ENCODE measurements around the gene SLFN14. TPM values are rescaled to one million over a fixed set of nuclear protein-coding genes. Genes with fewer than 3 reads are reported as not detected.

SLFN14 gene
- total and polyA plus RNA-seq, 3 donors from 2014 or later, result 0.30 to 0.55 (median 0.37) TPM

DNA sequence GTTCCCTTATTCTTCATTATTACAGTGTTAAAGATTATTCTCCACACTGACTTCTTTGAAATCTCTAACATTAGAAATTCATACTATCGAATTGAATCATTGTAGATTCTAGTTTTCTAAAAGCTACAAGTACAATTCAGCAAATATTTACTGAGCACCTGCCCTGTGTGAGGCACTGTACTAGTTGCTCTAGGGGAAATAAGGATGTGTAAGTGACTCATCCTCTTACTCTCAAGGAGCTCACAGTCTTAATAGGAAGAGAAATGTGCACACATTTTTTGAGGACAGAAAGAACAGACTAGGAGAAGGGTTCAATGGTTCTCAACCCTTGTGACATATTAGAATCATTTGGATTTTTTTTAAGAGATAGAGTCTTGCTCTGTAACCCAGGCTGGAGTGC, 15.5 kb downstream of the SLFN14 start:
- no peaks in the 10 kb centered on the region for H3K4me1 ChIP-seq
- H3K36me3 ChIP-seq (ENCODE audit: low read depth, missing control alignments), result no peaks in the 10 kb centered on the region
- no peak for TF ChIP-seq POLR2A (IDR thresholded peaks at IDR 0.05)
- TF ChIP-seq, protein P1, sequence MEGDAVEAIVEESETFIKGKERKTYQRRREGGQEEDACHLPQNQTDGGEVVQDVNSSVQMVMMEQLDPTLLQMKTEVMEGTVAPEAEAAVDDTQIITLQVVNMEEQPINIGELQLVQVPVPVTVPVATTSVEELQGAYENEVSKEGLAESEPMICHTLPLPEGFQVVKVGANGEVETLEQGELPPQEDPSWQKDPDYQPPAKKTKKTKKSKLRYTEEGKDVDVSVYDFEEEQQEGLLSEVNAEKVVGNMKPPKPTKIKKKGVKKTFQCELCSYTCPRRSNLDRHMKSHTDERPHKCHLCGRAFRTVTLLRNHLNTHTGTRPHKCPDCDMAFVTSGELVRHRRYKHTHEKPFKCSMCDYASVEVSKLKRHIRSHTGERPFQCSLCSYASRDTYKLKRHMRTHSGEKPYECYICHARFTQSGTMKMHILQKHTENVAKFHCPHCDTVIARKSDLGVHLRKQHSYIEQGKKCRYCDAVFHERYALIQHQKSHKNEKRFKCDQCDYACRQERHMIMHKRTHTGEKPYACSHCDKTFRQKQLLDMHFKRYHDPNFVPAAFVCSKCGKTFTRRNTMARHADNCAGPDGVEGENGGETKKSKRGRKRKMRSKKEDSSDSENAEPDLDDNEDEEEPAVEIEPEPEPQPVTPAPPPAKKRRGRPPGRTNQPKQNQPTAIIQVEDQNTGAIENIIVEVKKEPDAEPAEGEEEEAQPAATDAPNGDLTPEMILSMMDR (IDR thresholded peaks at IDR 0.05), result no peak
- intact Hi-C loops (cut with DNase I; ENCODE audit: low total_unique reads), result no loop called here
- H3K4me3 ChIP-seq, result no peak overlapping the region
- H3K27ac ChIP-seq, result no peak overlapping the region
- no peak for DNase-seq
- WGBS, 2 donors, result 85 to 86% methylated on average over 1 of the region's 1 CpG
- H3K9me3 ChIP-seq, result no peaks in the 10 kb centered on the region
- no peaks in the 10 kb centered on the region for H3K27me3 ChIP-seq

DNA sequence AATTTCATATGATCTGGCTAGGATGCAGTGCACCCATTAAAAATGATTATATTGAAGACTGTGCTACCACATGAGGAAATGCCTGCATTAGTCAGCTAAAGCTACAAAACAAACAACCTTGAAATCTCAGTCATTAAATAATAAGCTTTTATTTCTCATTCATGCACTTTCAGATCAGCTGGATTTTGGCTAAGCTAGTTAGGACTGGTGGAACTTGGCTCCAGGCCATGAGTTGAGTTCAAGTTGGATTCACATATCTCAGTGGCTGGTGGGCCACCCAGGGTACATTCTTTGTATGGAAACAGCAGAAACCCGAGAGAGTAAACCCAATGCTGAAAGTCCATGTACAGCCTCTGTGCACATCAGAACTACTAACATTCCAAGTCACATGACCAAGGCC, 16.8 kb downstream of the SLFN14 start:
- H3K9me3 ChIP-seq, result no peaks in the 10 kb centered on the region
- WGBS, 2 donors, result 46 to 86% methylated on average over 1 of the region's 1 CpG
- no peak overlapping the region for H3K4me3 ChIP-seq
- no peaks in the 10 kb centered on the region for H3K36me3 ChIP-seq (ENCODE audit: low read depth, missing control alignments)
- no peak for TF ChIP-seq POLR2A (IDR thresholded peaks at IDR 0.05)
- TF ChIP-seq, protein P1 (IDR thresholded peaks at IDR 0.05), result no peak
- H3K4me1 ChIP-seq, result peaks cover under 1% of the 10 kb centered on the region
- H3K27me3 ChIP-seq, result no peaks in the 10 kb centered on the region
- H3K27ac ChIP-seq, result no peak overlapping the region
- no peak for DNase-seq
- intact Hi-C loops (cut with DNase I; ENCODE audit: low total_unique reads), result no loop called here

DNA sequence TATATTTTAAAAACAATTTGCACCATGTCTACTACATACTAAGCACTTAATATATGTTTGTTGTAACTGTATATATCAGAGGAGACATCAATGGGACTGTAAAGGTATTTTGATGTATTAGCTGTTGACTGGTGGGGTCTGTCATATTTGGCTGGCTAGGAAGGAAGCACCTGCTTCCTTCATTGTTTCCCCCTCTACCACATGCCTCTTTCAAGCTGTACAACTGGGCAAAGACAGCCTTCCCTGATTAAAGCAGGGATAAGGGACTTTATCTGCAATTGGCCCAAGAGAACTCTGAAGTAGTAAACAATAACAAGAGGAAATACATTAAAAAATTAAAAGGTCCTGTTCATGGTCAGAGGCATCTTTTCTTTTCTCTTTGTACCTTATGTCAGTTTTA, 17.6 kb downstream of the SLFN14 start:
- TF ChIP-seq POLR2A (IDR thresholded peaks at IDR 0.05), result no peak
- TF ChIP-seq, protein P1 (IDR thresholded peaks at IDR 0.05), result no peak
- H3K4me3 ChIP-seq, result no peak overlapping the region
- peaks cover 8% of the 10 kb centered on the region for H3K4me1 ChIP-seq
- no peaks in the 10 kb centered on the region for H3K9me3 ChIP-seq
- H3K36me3 ChIP-seq (ENCODE audit: low read depth, missing control alignments), result no peaks in the 10 kb centered on the region
- no peak overlapping the region for H3K27ac ChIP-seq
- DNase-seq, result no peak
- intact Hi-C loops (cut with DNase I; ENCODE audit: low total_unique reads), result no loop called here
- no peaks in the 10 kb centered on the region for H3K27me3 ChIP-seq

- H3K36me3 ChIP-seq (ENCODE audit: low read depth, missing control alignments), result no peaks in the 10 kb centered on the region
- no peak for DNase-seq
- H3K9me3 ChIP-seq, result no peaks in the 10 kb centered on the region
- TF ChIP-seq, protein P1 (IDR thresholded peaks at IDR 0.05), result no peak
- no peak for TF ChIP-seq POLR2A (IDR thresholded peaks at IDR 0.05)
- H3K27ac ChIP-seq, result peak overlapping the region; percentile 39
- H3K4me1 ChIP-seq, result peaks cover 18% of the 10 kb centered on the region
- intact Hi-C loops (cut with DNase I; ENCODE audit: low total_unique reads), result no loop called here
- H3K4me3 ChIP-seq, result no peak overlapping the region
- no peaks in the 10 kb centered on the region for H3K27me3 ChIP-seq
- WGBS, 2 donors, result 70 to 75% methylated on average over 1 of the region's 1 CpG
Measured at GRCh38 chr17:35541434-35541833, 19.2 kb downstream of the SLFN14 start.

GRCh38 chr17:35540589-35541404, 19.8 kb downstream of the SLFN14 start:
- TF ChIP-seq, protein P1 (IDR thresholded peaks at IDR 0.05), result no peak
- no peak for TF ChIP-seq POLR2A (IDR thresholded peaks at IDR 0.05)
- Histone ChIP-seq H3K27me3 (no peaks in the 10 kb centered on the region), H3K9me3 (no peaks in the 10 kb centered on the region), H3K4me3 (peak overlapping the region in 1 of 2 donors; percentile 24), H3K4me1 (peaks cover 18% of the 10 kb centered on the region), H3K27ac (peak overlapping the region; percentile 39), H3K36me3 (ENCODE audit: low read depth, missing control alignments) (no peaks in the 10 kb centered on the region)
- intact Hi-C loops (cut with DNase I; ENCODE audit: low total_unique reads), result no loop called here
- DNase-seq, result peak; percentile 36
- WGBS, 2 donors, result 60 to 70% methylated on average over 8 of the region's 8 CpGs
